Measurements from ENCODE around the gene IL11RA. TPM values are rescaled to one million over a fixed set of nuclear protein-coding genes. Genes with fewer than 3 reads are reported as not detected.

The IL11RA gene
- total and polyA plus RNA-seq, 10 of the 15 experiments (the other 5 are each of a cell fraction or from before 2014, with no cell fraction given), result 0.32 to 5.8 (median 2.2) TPM

DNA sequence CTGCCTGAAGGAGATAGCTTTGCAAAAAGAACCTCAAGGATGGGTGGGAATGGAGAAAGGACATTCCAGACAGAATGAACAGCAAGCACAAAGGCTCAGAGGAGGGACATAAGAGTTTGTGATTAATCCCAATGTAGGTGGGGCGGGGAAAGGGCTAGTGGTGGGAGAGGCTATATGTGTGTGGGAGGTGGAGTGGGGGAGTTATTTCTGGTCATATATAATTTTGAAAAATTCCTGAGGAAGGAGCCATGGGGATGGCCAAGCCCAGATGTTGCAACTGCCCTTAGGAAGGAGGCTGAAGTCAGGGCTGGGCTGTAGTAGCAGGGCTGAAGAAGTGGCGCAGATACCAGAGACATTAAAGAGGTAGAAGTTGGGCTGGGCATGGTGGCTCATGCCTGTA is 23.9 kb downstream of the IL11RA start:
- no TSS peak for BruUV-seq (replicated peaks)
- no peaks in the 10 kb centered on the region for H3K9me3 ChIP-seq (replicated peaks; ENCODE audit: control insufficient read depth, insufficient read depth, low read length)
- FAIRE-seq (no peak), ATAC-seq (no peak), DNase-seq (ENCODE audit: low read depth, low spot score) (no peak)
- ChIA-PET RAD21 (ENCODE audit: unreplicated experiment) (no interaction called here), SMC1A (ENCODE audit: uncharacterized antibody, unreplicated experiment) (interaction anchor here (1.1 kb wide), 1 partner anchor 310 kb away, joined by 3 read pairs; no protein-coding TSS in a partner anchor), CTCF (interaction anchor here (0.8 to 3.3 kb wide), 6 partner anchors 10 to 39 kb away, joined by 3 to 23 read pairs (median 4); partner anchors contain the start of gene SIGMAR1), POLR2A (no interaction called here)
- no peak overlapping the region for H3K9ac ChIP-seq (ENCODE audit: control insufficient read depth, insufficient read depth, low read length)
- H2AFZ ChIP-seq (ENCODE audit: control insufficient read depth, low read depth, low read length), result no peak overlapping the region
- no peaks in the 10 kb centered on the region for H4K20me1 ChIP-seq (ENCODE audit: control insufficient read depth, insufficient read depth)
- in situ Hi-C loops (cut with MboI) (no loop called here), intact Hi-C loops (cut with micrococcal nuclease; ENCODE audit: unreplicated experiment) (loop anchor here (1.0 kb wide), 1 partner anchor 26 kb away; no protein-coding TSS in a partner anchor)
- whole genome bisulfite sequencing (ENCODE audit: insufficient coverage, insufficient replicate concordance, low lambda C conversion rate, missing lambda C conversion rate), result 65% methylated on average over 2 of the region's 2 CpGs
- no peaks in the 10 kb centered on the region for H3K36me3 ChIP-seq (ENCODE audit: control insufficient read depth in 2 of 2, insufficient read depth in 2 of 2, low read length in 1 of 2)
- no peak overlapping the region for H3K4me3 ChIP-seq
- H3K79me2 ChIP-seq (ENCODE audit: control insufficient read depth, insufficient read depth, low read length), result no peaks in the 10 kb centered on the region
- H3K4me1 ChIP-seq (ENCODE audit: control insufficient read depth, insufficient read depth, low read length), result no peaks in the 10 kb centered on the region
- H3K27me3 ChIP-seq (replicated peaks in 1 of 2; ENCODE audit: control insufficient read depth in 2 of 2, insufficient read depth in 2 of 2, low read length in 1 of 2), result no peaks in the 10 kb centered on the region
- no peak overlapping the region for H3K4me2 ChIP-seq (ENCODE audit: control insufficient read depth, insufficient read depth)
- no peak for TF ChIP-seq MYB (IDR thresholded peaks at IDR 0.05; ENCODE audit: borderline replicate concordance, low read depth, low read length)
- no peak for TF ChIP-seq RUNX3 (IDR thresholded peaks at IDR 0.05; ENCODE audit: low read length)
- no peak overlapping the region for H3K27ac ChIP-seq (ENCODE audit: control insufficient read depth, insufficient read depth)

GRCh38 chr9:34684145-34684544 is 32.2 kb downstream of the IL11RA start:
- Histone ChIP-seq H3K27ac (ENCODE audit: control insufficient read depth, insufficient read depth) (no peak overlapping the region), H3K4me2 (ENCODE audit: control insufficient read depth, insufficient read depth) (no peak overlapping the region), H3K36me3 (ENCODE audit: control insufficient read depth in 2 of 2, insufficient read depth in 2 of 2, low read length in 1 of 2) (no peaks in the 10 kb centered on the region), H4K20me1 (ENCODE audit: control insufficient read depth, insufficient read depth) (no peaks in the 10 kb centered on the region), H3K79me2 (ENCODE audit: control insufficient read depth, insufficient read depth, low read length) (no peaks in the 10 kb centered on the region), H3K27me3 (replicated peaks in 1 of 2; ENCODE audit: control insufficient read depth in 2 of 2, insufficient read depth in 2 of 2, low read length in 1 of 2) (no peaks in the 10 kb centered on the region; a peak in 2 of 4 replicates), H3K9ac (ENCODE audit: control insufficient read depth, insufficient read depth, low read length) (no peak overlapping the region), H3K4me1 (ENCODE audit: control insufficient read depth, insufficient read depth, low read length) (peaks cover 12% of the 10 kb centered on the region), H2AFZ (ENCODE audit: control insufficient read depth, low read depth, low read length) (no peak overlapping the region), H3K9me3 (replicated peaks; ENCODE audit: control insufficient read depth, insufficient read depth, low read length) (no peaks in the 10 kb centered on the region), H3K4me3 (no peak overlapping the region)
- DNase-seq (ENCODE audit: low read depth, low spot score) (no peak), ATAC-seq (peak; percentile 55), FAIRE-seq (no peak)
- BruUV-seq (replicated peaks), result no TSS peak
- POLR2A ChIA-PET, result no interaction called here
- SMC1A ChIA-PET (ENCODE audit: uncharacterized antibody, unreplicated experiment), result no interaction called here
- WGBS (ENCODE audit: insufficient coverage, insufficient replicate concordance, low lambda C conversion rate, missing lambda C conversion rate), result 5% methylated on average over 4 of the region's 4 CpGs
- in situ Hi-C loops (cut with MboI), result no loop called here
- intact Hi-C loops (cut with micrococcal nuclease; ENCODE audit: unreplicated experiment), result no loop called here
- RAD21 ChIA-PET (ENCODE audit: unreplicated experiment), result no interaction called here
- CTCF ChIA-PET, result interaction anchor here (1.5 kb wide), 1 partner anchor 18 kb away, joined by 3 read pairs; no protein-coding TSS in a partner anchor
- TF ChIP-seq CEBPZ (IDR thresholded peaks at IDR 0.05; ENCODE audit: low read depth, low read length) (no peak), RUNX3 (IDR thresholded peaks at IDR 0.05; ENCODE audit: low read length) (no peak), ZBTB33 (IDR thresholded peaks at IDR 0.05) (no peak), RFX5 (IDR thresholded peaks at IDR 0.05; ENCODE audit: low read depth, low read length) (no peak), ESRRA (IDR thresholded peaks at IDR 0.05; ENCODE audit: low read length) (no peak), YBX1 (IDR thresholded peaks at IDR 0.05) (no peak), LARP7 (IDR thresholded peaks at IDR 0.05) (no peak), CEBPB (IDR thresholded peaks at IDR 0.05; ENCODE audit: borderline replicate concordance in 1 of 2, low read depth in 2 of 2, low read length in 2 of 2) (no peak)
- TF ChIP-seq, protein P1, sequence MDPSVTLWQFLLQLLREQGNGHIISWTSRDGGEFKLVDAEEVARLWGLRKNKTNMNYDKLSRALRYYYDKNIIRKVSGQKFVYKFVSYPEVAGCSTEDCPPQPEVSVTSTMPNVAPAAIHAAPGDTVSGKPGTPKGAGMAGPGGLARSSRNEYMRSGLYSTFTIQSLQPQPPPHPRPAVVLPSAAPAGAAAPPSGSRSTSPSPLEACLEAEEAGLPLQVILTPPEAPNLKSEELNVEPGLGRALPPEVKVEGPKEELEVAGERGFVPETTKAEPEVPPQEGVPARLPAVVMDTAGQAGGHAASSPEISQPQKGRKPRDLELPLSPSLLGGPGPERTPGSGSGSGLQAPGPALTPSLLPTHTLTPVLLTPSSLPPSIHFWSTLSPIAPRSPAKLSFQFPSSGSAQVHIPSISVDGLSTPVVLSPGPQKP (IDR thresholded peaks at IDR 0.05; ENCODE audit: low read depth, low read length), result no peak
